Activated CD4-positive, alpha-beta T cell treated with anti-CD3 and anti-CD28 coated beads, Interleukin-2, Interleukin-6, amounts not matched to agents 100 ng/mL and 50 ng/mL, durations not matched to agents 16 hours and 8 hours (primary cell): ENCODE measurements around the gene COL7A1.
"Not testable (repeated sequence)": the region's sequence is repeated elsewhere in the genome, so short reads cannot be mapped to it uniquely, and the experiment has no call there.

Experiments
- DNase-seq: peaks from one replicate; pipeline ENCODE4 v3.0.0-alpha.2; 2020

COL7A1 gene

GRCh38 chr3:48535578-48535977, 59.6 kb downstream of the COL7A1 start:
- DNase-seq: no peak

- no peak for DNase-seq
Measured at GRCh38 chr3:48532977-48533337, 62.2 kb downstream of the COL7A1 start.

- DNase-seq: no peak
Measured at GRCh38 chr3:48532271-48532976, 62.7 kb downstream of the COL7A1 start.

GRCh38 chr3:48530701-48531100, 64.4 kb downstream of the COL7A1 start:
- DNase-seq: not testable (repeated sequence)

- DNase-seq: no peak
Measured at GRCh38 chr3:48528754-48529153, 66.4 kb downstream of the COL7A1 start.

GRCh38 chr3:48528048-48528447, 67.1 kb downstream of the COL7A1 start:
- DNase-seq: no peak

- DNase-seq: no peak
Measured at GRCh38 chr3:48524970-48525369, 70.2 kb downstream of the COL7A1 start.

GRCh38 chr3:48521635-48522034, 73.5 kb downstream of the COL7A1 start:
- no peak for DNase-seq

GRCh38 chr3:48519277-48519643, 75.9 kb downstream of the COL7A1 start:
- DNase-seq: no peak

- no peak for DNase-seq
Measured at GRCh38 chr3:48518638-48519276, 76.4 kb downstream of the COL7A1 start.

- DNase-seq: no peak
Measured at GRCh38 chr3:48518069-48518468, 77.1 kb downstream of the COL7A1 start.

- peak; percentile 48 for DNase-seq
Measured at GRCh38 chr3:48516571-48516970, 78.6 kb downstream of the COL7A1 start.

GRCh38 chr3:48514431-48515227, 80.5 kb downstream of the COL7A1 start:
- peak; percentile 67 for DNase-seq
